Fibroblast of mammary gland (primary cell): Measurements from ENCODE around the gene RECQL5.

Source experiments
- DNase-seq: peaks from one replicate; pipeline ENCODE4 v3.0.0-alpha.2; 2010; ENCODE audit warnings: low read depth
- H3K4me3 ChIP-seq: 2 replicates; pipeline ENCODE4 v1.5.1; 2011; ENCODE audit warnings: low read depth, mild to moderate bottlenecking, low read length, moderate library complexity; ENCODE audit not compliant: control insufficient read depth
- CTCF ChIP-seq: conservative IDR thresholded peaks from 2 replicates; pipeline ENCODE4 v1.5.1; 2011; ENCODE audit warnings: low read depth, low read length, inconsistent platforms; ENCODE audit not compliant: control insufficient read depth, insufficient read depth

RECQL5 gene

DNA sequence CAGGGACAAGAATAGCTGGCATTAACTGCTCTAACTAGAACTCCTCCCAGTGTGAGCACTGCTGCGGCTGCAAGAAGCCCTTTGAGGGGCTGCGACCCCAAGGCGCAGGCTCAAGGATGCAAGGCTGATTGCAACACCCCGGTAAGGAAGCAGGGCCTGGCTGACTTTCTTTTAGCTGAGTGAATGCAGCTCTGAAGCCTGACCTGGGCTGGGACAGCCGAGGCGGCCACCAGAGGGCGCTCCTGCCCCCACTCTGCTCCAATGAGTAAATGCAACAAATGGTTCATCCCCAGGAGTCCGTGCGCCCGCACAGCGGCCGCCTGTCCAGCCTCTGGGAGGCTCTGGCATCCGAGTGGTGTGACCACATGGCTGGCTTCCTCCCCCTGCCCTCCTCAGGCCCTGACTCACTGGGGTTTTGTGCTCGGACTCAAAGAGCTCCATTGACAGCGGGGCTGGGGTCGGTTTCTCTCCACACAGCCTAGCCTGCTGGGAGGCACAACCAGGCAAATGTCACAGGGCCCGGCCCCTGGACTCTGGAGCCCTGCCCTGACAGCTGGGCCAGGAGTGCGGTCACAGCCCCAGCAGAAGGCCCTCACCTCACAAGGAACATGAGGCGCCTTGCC is 34.0 kb downstream of the RECQL5 start, which contains the start of gene SMIM5:
Gene SMIM5, plus strand, starts transcription at position 572 of the 623 bp plus-strand sequence. CDS start 6,768 bp downstream, outside the sequence.
- peak; percentile 94 for TF ChIP-seq CTCF
- peak; percentile 86 for DNase-seq
- H3K4me3 ChIP-seq = no peak within 1 kb of the TSS

GRCh38 chr17:75632428-75632827 is 34.5 kb downstream of the RECQL5 start:
- no peak for DNase-seq
- TF ChIP-seq CTCF = no peak

GRCh38 chr17:75631353-75631752 is 35.6 kb downstream of the RECQL5 start:
- H3K4me3 ChIP-seq = no peak overlapping the region
- no peak for DNase-seq
- TF ChIP-seq CTCF = no peak

More at GRCh38 chr17:75632428-75632827, 34.5 kb downstream of the RECQL5 start:
- no peak overlapping the region for H3K4me3 ChIP-seq

GRCh38 chr17:75630071-75630917 is 36.7 kb downstream of the RECQL5 start:
- no peak for TF ChIP-seq CTCF
- no peak overlapping the region for H3K4me3 ChIP-seq
- no peak for DNase-seq

- H3K4me3 ChIP-seq = no peak overlapping the region
- no peak for TF ChIP-seq CTCF
- no peak for DNase-seq
Measured at GRCh38 chr17:75629157-75629556, 37.8 kb downstream of the RECQL5 start.

- no peak for TF ChIP-seq CTCF
- no peak for DNase-seq
- H3K4me3 ChIP-seq = no peak overlapping the region
Measured at GRCh38 chr17:75628425-75628824, 38.5 kb downstream of the RECQL5 start.
